ENCODE data around the gene CHST15.

DNA sequence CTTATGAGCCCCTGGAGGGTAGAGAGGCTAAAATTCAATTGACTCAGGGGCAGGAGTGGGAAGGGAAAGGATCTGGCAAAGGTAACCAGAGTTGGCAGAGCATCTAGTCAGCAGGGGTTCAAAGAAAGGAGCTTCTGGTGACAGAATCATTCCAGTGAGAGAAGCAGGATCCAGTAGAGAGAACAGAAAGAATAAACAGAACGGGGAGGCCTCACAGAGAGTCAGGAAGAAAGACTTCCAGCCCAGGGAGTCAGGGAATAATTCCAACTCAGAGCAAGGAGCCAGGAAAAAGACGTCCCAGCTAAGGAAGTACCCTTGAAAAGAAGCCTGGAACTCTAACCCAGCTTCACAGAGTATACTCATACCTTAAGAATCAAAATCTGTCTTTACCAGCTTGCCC lies 135.2 kb downstream of the CHST15 start:
- TF ChIP-seq, protein P1, sequence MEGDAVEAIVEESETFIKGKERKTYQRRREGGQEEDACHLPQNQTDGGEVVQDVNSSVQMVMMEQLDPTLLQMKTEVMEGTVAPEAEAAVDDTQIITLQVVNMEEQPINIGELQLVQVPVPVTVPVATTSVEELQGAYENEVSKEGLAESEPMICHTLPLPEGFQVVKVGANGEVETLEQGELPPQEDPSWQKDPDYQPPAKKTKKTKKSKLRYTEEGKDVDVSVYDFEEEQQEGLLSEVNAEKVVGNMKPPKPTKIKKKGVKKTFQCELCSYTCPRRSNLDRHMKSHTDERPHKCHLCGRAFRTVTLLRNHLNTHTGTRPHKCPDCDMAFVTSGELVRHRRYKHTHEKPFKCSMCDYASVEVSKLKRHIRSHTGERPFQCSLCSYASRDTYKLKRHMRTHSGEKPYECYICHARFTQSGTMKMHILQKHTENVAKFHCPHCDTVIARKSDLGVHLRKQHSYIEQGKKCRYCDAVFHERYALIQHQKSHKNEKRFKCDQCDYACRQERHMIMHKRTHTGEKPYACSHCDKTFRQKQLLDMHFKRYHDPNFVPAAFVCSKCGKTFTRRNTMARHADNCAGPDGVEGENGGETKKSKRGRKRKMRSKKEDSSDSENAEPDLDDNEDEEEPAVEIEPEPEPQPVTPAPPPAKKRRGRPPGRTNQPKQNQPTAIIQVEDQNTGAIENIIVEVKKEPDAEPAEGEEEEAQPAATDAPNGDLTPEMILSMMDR (IDR thresholded peaks at IDR 0.05), result no peak
- TF ChIP-seq POLR2A (IDR thresholded peaks at IDR 0.05), result no peak
